ENCODE measurements around the gene ZNF652.
"Not testable (repeated sequence)": the region's sequence is repeated elsewhere in the genome, so short reads cannot be mapped to it uniquely, and the experiment has no call there.

The ZNF652 gene

DNA sequence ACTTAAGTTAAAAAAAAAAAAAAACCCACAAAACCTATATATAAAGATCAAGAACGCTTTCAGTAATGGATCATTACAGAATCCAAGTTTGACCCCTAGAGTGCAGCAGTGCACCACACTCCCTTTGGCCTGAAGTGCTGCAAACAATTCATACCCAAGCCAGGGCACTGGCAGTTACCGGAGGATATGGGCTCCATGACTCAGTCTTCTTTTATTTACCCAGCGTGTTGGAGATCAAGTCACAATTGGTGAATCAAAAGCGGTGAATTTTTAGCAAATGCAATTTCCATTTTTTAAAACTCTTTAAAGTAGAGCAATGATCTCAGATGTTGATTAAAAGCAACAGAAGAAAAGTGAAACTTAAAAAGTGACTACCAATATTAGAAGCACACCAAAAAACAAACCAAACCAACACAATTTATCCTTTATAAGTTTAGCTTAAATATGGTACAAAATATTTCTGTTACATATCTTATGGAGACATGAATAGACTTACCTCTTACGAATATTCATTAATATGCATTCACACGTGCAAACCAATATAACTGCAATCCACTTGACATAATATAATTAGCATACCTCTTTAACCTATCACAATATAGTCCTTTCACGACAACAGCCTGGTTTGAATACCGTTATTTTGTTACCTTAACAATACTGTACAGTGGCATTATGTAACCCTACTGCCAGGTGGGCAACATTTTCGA, 46.3 kb downstream of the ZNF652 start:
- peak; percentile 87 for DNase-seq (ENCODE audit: low spot score)

DNA sequence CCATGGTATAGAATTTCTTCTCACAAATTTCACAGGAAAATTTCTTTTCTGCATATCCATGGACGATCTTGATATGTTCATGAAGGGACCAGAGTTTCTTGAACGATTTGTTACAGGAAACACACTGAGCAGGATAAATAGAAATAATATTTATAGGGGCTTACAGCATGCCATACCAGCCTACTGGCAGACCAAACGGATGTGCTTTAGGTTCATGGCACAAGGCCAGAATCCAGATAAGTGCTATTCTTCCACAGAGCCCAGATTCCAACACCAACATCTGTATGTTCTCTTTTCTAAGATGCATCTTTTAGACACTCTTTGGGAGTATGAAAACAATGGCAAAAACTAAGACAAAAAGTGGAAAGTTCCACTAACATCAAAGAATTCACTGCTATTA, 49.3 kb downstream of the ZNF652 start:
- no peak for DNase-seq (ENCODE audit: low spot score)

DNA sequence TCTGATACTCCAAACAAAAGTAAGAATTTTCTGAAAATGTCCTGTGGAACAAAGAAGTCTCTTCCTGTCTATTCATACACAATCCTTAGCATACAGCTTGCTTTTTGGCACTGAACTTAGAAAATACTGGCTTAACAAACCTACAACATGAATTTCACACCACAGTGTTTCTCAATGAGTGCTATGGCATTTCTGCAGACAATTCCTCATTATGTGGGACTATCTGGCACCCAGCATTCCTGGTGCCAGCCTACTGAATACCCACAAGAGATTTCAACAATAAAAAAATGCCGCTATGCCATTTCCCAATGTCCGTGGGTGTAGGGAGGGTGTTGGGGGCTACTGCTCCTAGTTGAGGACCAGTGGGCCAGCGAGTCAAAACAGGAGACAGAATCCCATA, 62.1 kb downstream of the ZNF652 start:
- no peak for DNase-seq (ENCODE audit: low spot score)

DNA sequence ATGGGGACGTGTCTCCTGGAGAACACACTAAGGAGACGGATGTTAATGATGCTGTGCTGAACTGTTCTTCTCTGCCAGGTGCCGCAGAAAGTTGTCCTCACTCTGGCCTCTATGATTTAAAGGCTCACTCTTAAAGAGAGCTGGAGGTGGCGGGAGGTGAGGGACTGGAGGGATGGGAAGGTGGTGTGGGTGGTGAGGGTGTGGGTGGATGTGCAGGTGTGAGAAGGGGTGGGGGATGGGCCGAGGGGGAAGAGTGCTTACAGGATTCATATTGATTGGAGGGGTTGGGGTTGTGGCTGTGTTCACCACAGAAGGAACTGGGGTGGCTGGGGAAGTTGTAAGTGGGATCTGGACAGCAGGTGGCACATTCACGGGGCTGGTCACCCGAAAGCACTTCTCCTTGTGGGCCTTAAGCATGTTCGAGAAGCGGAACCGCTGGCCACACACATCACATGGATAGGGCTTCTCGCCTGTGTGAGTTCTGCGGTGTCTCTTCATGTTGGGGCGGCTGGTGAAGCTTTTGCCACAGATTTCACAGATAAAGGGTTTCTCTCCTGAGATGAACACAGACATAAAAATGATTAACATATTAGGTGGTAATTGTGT, 63.6 kb downstream of the ZNF652 start:
- DNase-seq (ENCODE audit: low spot score): no peak

DNA sequence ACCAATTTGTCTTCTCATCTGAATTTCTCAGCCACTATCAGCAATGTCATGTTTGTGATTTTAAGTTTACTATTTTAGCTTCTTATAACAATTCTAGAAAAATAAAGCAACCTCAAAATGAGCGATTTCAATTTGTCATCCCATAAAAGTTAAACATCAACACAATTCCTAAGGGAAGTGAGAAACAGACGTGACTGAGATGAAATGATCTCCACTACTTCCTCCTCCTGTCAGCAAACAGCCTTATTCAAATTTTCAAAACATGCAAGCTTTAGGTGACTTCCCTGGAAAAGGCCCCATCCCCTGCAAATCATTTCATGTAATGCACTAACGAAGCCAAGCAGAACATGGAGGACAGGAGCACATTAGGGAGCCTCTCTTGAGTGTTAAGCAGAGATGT, 64.9 kb downstream of the ZNF652 start:
- no peak for DNase-seq (ENCODE audit: low spot score)

DNA sequence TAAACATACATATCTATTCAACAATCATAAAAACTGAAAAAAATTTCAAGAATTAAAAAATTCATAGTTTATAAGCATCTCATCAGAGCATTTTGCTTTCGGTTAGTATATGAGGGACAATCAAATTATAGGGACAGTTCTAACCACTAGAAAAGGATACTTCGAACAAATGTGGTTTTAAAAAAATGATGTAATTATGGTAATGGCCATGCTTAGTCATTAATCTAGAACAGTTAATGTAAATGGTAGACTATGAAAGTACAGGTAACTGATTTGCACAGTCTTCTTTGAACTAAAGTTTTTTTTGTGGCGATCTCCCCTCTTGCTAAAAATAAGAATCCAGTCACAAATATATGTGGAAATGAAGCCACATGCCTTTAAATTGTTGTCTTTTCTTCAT, 67.9 kb downstream of the ZNF652 start:
- DNase-seq (ENCODE audit: low spot score): no peak

DNA sequence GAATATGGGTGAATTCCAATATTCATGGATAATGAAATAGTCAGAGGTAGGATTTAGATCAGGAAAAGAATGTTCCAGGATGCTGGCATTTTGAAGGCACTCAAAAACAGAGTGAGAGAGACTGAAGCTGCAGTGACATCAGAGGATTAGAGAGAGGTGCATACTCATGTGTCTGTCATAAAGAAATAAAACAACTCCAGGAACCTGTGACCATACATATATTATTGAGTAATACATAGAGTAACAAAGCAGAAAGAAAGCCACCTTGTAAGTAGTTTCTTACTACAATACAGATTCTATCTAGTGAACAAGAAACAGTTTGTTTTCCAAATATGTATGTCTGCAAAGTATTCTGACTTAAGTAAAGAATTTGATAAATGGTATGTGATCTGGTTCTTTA, 69.1 kb downstream of the ZNF652 start:
- DNase-seq (ENCODE audit: low spot score): no peak

DNA sequence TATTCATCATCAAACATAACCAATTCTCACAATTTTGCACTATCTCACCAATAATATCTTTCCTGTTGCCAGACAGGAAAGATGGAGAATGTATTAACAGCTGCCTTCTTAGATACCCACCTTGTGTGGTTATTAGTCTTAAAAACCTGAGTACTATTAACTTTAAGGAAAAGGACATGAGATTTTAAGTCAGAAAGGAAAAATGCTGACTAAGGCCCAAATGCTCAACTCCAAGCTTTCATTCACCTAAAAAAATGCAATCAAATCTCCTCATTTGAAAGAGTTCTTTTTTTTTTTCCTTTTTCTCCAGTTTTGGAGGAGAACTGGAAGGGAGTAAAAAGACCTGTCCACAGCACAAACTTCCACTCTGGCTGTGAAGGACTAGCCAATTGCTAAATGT, 70.1 kb downstream of the ZNF652 start:
- no peak for DNase-seq (ENCODE audit: low spot score)

DNA sequence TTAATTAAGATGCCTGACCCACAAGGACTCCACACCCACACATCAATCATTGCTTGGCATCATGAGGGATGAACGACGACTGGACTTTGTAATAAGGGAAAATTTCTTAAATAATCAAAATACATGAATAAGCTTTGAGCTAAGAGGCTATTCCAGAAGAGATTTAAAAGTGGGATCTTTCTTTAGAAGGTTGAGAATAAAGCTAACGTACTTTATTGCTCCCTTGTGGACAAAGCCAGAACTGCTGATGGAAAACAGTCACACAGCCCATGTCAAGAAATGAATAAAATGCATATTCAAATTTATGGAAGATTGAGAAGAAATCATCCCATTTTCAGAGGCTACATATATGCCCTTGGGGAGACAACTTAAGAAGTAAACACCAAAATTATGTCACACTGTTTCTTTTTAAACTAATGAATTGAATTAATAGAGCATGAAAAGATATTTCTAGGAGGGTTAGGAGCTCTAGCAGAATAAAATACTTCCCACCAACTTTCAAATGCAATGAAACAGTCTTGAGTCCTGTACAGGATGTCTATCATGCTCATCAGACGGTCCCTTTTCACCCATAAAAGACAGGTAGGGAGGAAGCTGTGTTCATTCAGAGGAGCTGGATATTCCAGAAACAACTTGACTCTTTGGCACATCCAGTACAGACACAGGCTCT, 71.2 kb downstream of the ZNF652 start:
- DNase-seq (ENCODE audit: low spot score): peak; percentile 62

DNA sequence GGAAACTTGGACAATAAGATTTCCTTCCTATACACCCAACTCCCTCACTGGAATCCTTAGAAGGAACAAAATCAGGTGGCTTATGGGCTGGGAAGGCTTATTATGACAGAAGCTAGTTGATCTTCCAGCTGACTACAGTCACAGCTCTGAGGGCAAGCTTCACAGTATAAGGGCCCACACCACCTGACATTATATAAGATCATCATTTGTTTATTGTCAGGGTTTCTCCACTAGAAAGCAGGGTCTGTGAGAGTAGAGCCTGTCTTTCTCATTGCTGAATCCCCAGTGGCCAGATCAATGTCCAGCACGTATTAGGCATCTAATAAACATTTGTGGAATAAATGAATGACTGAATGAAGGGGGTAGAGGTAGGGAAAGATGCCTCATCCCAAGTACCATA, 73.7 kb downstream of the ZNF652 start:
- no peak for DNase-seq (ENCODE audit: low spot score)

DNA sequence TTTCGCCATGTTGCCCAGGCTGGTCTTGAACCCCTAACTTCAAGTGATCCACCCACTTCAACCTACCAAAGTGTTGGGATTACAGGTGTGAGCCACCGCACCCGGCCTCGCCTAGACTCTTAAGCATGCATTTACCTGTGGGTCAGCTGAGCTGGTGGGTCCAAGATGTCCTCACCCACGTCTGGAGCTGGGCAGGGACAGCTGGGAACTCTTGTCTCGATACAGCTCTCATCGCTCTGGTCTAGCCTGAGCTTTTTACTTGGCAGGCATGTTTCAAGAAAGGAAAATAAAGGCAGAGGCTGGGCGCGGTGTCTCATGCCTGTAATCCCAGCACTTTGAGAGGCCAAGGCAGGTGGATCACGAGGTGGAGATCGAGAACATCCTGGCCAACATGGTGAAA, 74.6 kb downstream of the ZNF652 start:
- DNase-seq (ENCODE audit: low spot score): no peak

DNA sequence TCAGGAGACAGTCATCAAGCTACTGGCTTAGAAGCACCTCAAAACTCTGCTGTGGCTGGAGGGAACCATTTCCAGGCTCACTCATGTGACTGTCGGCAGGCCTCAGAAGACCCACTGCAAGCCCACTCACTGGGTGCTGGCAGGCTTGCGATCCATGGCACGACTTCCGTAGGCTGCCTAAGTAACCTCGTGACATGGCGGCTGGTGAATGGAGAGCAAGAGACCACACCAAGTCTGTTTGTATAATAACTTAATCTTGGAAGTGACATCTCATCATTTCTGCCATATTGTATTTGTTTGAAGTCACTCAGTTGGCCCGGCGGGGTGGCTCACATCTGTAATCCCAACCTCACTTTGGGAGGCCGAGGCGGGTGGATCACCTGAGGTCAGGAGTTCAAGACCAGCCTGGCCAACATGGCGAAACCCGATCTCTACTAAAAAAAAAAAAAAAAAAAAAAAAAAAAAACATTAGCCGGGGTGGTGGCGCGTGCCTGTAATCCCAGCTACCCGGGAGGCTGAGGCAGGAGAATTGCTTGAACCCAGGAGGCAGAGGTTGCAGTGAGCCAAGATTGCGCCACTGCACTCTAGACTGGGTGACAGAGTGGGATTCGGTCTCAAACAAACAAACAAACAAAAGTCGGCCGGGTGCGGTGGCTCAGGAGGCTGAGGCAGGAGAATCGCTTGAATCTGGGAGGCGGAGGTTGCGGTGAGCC, 75.6 kb downstream of the ZNF652 start:
- not testable (repeated sequence) for DNase-seq (ENCODE audit: low spot score)

DNA sequence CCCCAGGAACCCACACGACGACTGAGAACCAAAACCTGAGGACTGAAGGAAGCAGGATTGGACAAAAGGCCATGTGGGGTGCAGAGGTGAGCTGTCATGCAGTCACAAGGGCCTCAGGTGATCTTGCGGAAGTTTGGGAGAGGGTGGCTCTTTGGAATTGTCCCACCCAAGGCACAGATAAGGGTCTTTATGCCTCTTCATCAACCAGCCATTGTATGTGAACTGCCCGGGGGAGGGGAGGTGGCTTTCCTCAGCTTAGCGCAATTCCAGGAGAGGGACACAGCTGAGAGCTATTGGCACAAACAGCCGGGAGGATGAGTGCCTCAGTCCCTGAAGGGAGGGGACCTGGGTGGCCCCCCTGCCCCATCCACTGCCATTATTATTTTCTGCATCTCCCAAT, 76.3 kb downstream of the ZNF652 start:
- no peak for DNase-seq (ENCODE audit: low spot score)

DNA sequence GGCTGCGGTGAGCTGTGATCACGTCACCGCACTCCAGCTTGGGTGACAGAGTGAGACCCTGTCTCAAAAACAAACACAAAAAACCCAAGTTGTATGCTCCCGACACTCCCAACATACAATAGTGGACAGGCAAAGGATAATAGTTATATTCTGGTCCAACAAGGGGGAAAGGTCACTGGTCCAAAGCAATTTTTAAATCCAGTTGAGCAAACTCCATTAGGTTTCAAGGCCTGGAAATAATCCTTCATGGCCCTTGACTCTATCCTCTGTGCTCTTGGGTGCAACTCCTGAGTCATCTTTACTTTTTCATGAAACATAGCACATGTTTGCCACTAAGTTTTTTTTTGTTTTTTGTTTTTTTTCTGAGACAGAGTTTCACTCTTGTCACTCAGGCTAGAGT, 81.1 kb downstream of the ZNF652 start:
- DNase-seq (ENCODE audit: low spot score): no peak

DNA sequence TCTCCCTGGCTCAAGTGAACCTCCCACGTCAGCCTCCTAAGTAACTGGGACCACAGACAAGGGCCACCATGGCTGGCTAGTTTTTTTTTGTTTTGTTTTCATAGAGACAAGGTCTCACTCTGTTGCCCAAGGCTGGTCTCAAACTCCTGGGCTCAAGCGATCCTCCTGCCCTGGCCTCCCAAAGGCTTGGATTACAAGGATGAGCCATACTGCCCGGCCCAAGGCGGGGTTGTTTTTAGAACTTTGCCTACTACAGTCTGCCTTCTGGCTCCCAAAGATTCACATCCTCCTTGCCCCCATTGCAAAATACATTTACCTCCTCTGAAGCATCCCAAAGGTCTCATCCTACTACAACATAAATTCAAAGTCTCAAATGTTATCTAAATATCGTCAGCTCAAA, 82.0 kb downstream of the ZNF652 start:
- no peak for DNase-seq (ENCODE audit: low spot score)

DNA sequence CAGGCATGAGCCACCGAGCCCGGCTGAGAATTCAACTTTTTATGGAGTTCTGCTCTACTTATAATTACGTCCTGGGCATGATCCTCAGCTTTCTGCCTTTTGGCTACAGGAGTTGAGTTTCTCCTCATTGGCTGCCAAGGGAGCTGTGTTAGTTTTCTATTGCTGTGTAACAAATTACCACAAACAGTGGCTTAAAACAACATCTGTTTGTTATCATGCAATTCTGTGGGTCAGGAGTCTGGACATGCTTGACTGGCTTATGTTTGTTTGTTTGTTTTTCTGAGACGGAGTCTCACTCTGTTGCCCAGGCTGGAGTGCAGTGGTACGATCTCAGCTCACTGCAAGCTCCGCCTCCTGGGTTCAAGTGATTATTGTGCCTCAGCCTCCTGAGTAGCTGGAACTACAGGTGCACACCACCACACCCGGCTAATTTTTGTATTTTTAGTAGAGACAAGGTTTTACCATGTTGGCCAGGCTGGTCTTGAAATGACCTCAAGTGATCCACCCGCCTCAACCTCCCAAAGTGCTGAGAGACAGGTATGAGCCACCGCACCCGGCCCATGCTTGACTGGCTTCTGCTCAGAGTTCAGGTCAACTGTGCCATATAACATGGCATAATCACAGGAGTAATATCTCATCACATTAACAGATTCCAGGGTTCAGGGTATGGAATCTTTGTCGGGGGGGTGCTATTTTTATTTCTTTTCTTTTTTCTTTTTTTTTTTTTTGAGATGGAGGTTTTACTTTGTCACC, 82.6 kb downstream of the ZNF652 start:
- not testable (repeated sequence) for DNase-seq (ENCODE audit: low spot score)

DNA sequence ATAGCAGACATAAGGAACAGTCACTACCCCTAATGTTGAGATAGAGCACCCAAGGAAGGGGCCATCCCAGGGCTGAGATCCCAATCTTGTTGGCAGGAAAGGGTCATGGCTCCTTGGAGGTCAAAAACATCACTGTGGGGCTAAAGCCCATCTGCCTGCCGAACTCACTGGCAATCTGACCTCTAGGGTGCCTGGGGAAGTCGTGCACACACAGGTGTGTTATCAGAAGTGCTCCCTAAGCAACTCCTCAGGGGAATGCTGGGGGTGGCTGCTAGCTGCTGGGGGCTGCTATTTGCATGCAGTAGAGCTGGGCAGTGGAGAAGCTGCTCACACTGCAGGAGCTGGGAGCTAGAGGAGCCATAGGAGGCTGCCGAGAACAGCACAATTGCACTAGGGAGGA, 84.0 kb downstream of the ZNF652 start:
- no peak for DNase-seq (ENCODE audit: low spot score)

DNA sequence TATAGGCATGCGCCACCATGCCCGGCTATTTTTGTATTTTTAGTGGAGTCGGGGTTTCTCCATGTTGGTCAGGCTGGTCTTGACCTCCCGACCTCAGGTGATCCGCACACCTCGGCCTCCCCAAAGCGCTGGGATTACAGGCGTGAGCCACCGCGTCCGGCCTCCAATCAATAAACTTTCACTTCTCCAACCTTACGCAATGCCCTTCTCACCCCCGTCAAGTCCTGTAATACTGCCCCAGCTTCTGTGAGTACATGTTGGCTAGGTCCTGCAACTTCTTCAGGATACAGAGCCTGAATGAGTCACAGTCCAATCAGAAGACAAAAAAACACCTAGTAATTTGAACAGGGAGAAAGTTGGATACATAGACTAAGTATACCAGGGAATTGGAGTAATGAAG, 84.4 kb downstream of the ZNF652 start:
- no peak for DNase-seq (ENCODE audit: low spot score)

DNA sequence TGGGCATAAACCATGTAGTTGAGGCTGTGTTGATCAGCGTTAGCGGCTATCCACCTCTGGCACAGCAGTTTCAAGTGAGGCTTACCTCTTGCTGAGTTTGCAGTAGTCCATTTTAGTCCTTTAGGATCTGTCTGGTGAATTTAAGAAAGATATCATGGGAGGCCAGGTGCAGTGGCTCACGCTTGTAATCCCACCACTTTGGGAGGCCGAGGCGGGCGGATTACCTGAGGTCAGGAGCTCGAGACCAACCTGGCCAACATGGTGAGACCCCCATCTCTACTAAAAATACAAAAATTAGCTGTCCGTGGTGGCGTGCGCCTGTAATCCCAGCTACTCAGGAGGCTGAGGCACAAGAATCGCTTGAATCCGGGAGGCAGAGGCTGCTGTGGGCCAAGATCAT, 86.1 kb downstream of the ZNF652 start:
- DNase-seq (ENCODE audit: low spot score): not testable (repeated sequence)

DNA sequence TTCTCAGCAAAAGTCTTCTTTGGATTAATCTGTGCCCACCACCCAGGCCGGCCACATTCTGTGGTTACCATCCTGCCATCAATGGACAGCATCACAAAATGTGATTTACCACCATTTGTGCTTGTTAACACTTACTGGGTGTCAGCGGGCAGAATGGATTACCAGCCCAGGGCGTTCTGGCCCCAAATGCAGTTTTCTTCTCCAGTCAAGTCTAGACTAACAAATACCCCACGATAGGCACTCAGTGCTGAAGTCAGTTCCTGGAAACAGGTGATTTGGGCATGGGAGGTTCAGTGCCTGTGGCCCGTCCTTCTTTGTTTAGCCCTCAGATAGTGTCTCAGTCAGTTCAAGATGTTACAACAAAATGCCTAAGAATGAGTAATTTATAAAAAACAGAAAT, 92.7 kb downstream of the ZNF652 start:
- DNase-seq (ENCODE audit: low spot score): no peak

DNA sequence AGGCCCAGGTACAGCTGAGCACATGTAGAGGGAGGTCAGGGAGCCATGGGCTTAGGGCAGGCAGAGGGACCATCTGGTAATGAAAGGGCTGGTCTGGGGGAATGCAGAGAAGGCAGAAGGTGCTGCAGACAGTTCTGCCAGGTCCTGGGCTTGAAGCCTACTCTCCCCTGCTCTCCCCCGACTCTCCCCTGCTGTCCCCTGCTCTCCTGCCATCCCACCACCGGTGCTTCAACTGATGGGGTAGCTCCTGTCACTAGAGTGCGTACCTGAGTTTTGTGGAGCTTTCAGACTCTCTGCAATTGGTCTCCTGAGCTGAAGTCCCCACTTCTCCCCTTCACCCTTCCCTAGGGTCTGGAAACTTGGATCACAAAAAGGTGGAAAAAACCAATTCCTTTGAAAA, 94.1 kb downstream of the ZNF652 start:
- DNase-seq (ENCODE audit: low spot score): no peak

DNA sequence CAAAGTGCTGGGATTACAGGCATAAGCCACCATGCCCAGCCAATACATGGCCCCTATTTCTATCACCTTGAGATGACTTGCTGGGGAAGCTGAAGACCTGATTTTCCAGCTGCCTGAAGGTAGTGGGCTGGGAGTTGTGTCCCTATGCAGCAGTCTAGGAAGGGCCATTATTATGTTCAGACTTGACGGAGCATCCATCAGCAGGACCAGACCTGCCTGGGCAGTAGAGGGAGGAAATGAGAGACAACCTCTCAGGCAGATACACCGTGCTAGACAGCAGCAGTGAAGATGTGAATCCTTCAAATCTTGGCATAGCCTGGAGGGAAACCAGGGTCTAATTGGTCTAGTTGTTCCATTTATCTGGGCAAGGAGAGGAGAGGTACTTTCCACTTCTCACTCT, 95.8 kb downstream of the ZNF652 start:
- DNase-seq (ENCODE audit: low spot score): no peak

All from NAMALWA (cell line).